ENCODE results near the gene AGPAT1.

AGPAT1 gene

DNA sequence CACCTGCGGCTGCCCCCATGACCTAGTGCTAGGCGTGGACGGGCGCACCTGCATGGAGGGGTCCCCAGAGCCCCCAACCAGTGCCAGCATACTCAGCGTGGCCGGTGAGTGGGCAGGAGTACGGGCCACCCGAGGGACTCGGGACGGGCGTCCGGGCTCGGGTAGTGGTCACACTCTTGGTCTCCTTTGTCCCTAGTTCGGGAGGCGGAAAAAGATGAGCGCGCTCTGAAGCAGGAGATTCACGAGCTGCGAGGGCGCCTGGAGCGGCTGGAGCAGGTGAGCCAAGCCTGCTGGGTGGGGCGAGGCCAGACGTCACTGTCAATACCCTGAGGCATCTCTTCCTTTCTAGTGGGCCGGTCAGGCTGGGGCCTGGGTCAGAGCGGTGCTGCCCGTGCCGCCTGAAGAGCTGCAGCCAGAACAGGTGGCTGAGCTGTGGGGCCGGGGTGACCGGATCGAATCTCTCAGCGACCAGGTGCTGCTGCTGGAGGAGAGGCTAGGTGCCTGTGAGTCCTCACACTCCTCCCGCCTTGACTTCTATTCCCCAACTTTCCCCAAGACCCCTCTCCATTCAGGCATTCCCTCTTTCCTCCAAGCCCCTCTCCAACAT lies 8.6 kb downstream of the AGPAT1 start:
- H3K36me3 ChIP-seq (ENCODE audit: low read length) = no peaks in the 10 kb centered on the region
- no peak overlapping the region for H3K4me3 ChIP-seq (ENCODE audit: insufficient read depth, low read length, poor library complexity, severe bottlenecking)
- H3K27ac ChIP-seq (ENCODE audit: low read depth, low read length) = no peak overlapping the region
- H3K9me2 ChIP-seq (replicated peaks; ENCODE audit: insufficient read depth, low read length) = no peaks in the 10 kb centered on the region
- H3K9me3 ChIP-seq (ENCODE audit: insufficient read depth, low read length) = no peaks in the 10 kb centered on the region
- no peak overlapping the region for H2AFZ ChIP-seq (ENCODE audit: low read depth, low read length, severe bottlenecking)
- no peaks in the 10 kb centered on the region for H3K79me2 ChIP-seq (ENCODE audit: insufficient read depth, low read length)
- TF ChIP-seq, protein P1, sequence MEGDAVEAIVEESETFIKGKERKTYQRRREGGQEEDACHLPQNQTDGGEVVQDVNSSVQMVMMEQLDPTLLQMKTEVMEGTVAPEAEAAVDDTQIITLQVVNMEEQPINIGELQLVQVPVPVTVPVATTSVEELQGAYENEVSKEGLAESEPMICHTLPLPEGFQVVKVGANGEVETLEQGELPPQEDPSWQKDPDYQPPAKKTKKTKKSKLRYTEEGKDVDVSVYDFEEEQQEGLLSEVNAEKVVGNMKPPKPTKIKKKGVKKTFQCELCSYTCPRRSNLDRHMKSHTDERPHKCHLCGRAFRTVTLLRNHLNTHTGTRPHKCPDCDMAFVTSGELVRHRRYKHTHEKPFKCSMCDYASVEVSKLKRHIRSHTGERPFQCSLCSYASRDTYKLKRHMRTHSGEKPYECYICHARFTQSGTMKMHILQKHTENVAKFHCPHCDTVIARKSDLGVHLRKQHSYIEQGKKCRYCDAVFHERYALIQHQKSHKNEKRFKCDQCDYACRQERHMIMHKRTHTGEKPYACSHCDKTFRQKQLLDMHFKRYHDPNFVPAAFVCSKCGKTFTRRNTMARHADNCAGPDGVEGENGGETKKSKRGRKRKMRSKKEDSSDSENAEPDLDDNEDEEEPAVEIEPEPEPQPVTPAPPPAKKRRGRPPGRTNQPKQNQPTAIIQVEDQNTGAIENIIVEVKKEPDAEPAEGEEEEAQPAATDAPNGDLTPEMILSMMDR (IDR thresholded peaks at IDR 0.05; ENCODE audit: insufficient read depth, low read length, poor library complexity, severe bottlenecking) = no peak
- TF ChIP-seq EZH2phosphoT487 (conservative IDR thresholded peaks at IDR 0.05; ENCODE audit: low read length) = no peak
- H4K20me1 ChIP-seq (ENCODE audit: low read depth, low read length) = no peaks in the 10 kb centered on the region
- H3K4me2 ChIP-seq (ENCODE audit: low read depth, low read length, poor library complexity, severe bottlenecking) = no peak overlapping the region
- no peak overlapping the region for H3K9ac ChIP-seq (ENCODE audit: low read length)
- no peaks in the 10 kb centered on the region for H3K27me3 ChIP-seq (ENCODE audit: low read length)
- H3F3A ChIP-seq (ENCODE audit: insufficient read depth) = no peaks in the 10 kb centered on the region

DNA sequence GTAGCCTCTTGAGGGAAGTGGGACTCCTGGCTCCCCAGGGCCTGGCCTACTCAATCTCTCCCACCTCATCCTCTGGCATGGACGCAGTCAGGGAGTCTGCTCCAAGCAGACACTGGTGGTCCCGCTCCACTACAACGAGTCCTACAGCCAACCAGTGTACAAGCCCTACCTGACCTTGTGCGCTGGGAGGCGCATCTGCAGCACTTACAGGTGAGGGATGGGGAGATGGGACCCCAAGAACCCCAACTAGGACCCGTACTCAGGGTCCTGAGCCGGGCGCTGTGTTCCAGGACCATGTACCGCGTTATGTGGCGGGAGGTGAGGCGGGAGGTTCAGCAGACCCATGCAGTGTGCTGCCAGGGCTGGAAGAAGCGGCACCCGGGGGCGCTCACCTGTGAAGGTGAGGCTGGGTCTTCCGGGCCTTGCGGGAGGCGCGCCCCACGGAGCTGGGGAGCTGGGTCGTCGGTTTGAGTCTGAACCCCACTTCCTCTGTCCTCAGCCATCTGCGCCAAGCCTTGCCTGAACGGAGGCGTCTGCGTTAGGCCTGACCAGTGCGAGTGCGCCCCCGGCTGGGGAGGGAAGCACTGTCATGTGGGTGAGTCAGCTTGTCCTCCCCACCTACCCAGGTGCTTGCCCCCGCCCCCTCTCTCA lies 9.3 kb downstream of the AGPAT1 start:
- H3K27me3 ChIP-seq (ENCODE audit: low read length) = no peaks in the 10 kb centered on the region
- H3K4me2 ChIP-seq (ENCODE audit: low read depth, low read length, poor library complexity, severe bottlenecking) = no peak overlapping the region
- H4K20me1 ChIP-seq (ENCODE audit: low read depth, low read length) = no peaks in the 10 kb centered on the region
- H3K9me3 ChIP-seq (ENCODE audit: insufficient read depth, low read length) = no peaks in the 10 kb centered on the region
- no peaks in the 10 kb centered on the region for H3K79me2 ChIP-seq (ENCODE audit: insufficient read depth, low read length)
- no peak overlapping the region for H3K27ac ChIP-seq (ENCODE audit: low read depth, low read length)
- H3K4me3 ChIP-seq (ENCODE audit: insufficient read depth, low read length, poor library complexity, severe bottlenecking) = no peak overlapping the region
- no peaks in the 10 kb centered on the region for H3K9me2 ChIP-seq (replicated peaks; ENCODE audit: insufficient read depth, low read length)
- H3F3A ChIP-seq (ENCODE audit: insufficient read depth) = no peaks in the 10 kb centered on the region
- TF ChIP-seq, protein P1 (IDR thresholded peaks at IDR 0.05; ENCODE audit: insufficient read depth, low read length, poor library complexity, severe bottlenecking) = no peak
- TF ChIP-seq EZH2phosphoT487 (conservative IDR thresholded peaks at IDR 0.05; ENCODE audit: low read length) = no peak
- H2AFZ ChIP-seq (ENCODE audit: low read depth, low read length, severe bottlenecking) = no peak overlapping the region
- no peaks in the 10 kb centered on the region for H3K36me3 ChIP-seq (ENCODE audit: low read length)
- no peak overlapping the region for H3K9ac ChIP-seq (ENCODE audit: low read length)

DNA sequence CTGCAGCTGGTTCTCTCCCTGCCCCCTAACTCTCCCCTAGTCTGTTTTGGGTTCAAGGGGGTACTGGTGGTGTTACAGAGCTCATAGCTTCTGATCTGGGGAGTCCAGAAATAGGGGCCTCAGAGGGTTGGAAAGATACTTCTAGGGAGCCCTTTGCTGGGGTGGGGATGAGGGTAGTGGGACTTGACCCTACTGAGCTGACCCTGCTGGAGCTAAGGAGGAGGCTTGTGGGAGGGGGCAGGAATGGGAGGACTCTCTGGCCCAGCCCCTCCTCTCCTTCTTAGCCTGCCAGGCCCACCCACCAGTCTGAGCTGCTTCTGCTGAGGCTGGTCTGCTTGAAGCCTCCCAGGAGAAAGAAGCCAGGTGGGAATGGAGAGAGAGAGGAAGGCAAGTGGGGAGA lies 11.6 kb downstream of the AGPAT1 start, which contains the start of gene EGFL8:
TSS of gene EGFL8 (plus strand) at position 301 of the 400 bp plus-strand sequence. CDS start 1,571 bp downstream, outside the sequence.
- Histone ChIP-seq H3K27me3 (ENCODE audit: low read length) (no peaks in the 10 kb centered on the region), H2AFZ (ENCODE audit: low read depth, low read length, severe bottlenecking) (no peak within 1 kb of the TSS), H3K4me3 (ENCODE audit: insufficient read depth, low read length, poor library complexity, severe bottlenecking) (no peak within 1 kb of the TSS), H3K9me3 (ENCODE audit: insufficient read depth, low read length) (no peaks in the 10 kb centered on the region), H4K20me1 (ENCODE audit: low read depth, low read length) (no peaks in the 10 kb centered on the region), H3K79me2 (ENCODE audit: insufficient read depth, low read length) (no peaks in the 10 kb centered on the region), H3K9ac (ENCODE audit: low read length) (no peak within 1 kb of the TSS), H3F3A (ENCODE audit: insufficient read depth) (no peaks in the 10 kb centered on the region), H3K27ac (ENCODE audit: low read depth, low read length) (no peak within 1 kb of the TSS), H3K9me2 (replicated peaks; ENCODE audit: insufficient read depth, low read length) (no peaks in the 10 kb centered on the region), H3K4me2 (ENCODE audit: low read depth, low read length, poor library complexity, severe bottlenecking) (no peak within 1 kb of the TSS), H3K36me3 (ENCODE audit: low read length) (no peaks in the 10 kb centered on the region)
- TF ChIP-seq, protein P1 (IDR thresholded peaks at IDR 0.05; ENCODE audit: insufficient read depth, low read length, poor library complexity, severe bottlenecking) = no peak
- no peak for TF ChIP-seq EZH2phosphoT487 (conservative IDR thresholded peaks at IDR 0.05; ENCODE audit: low read length)
